ENCODE data around the gene HECTD2. TPM values are rescaled to one million over a fixed set of nuclear protein-coding genes. Genes with fewer than 3 reads are reported as not detected.

HECTD2 gene
- total RNA-seq, 4 donors from 2014 or later: 9.6 to 20.5 (median 20.3) TPM

DNA sequence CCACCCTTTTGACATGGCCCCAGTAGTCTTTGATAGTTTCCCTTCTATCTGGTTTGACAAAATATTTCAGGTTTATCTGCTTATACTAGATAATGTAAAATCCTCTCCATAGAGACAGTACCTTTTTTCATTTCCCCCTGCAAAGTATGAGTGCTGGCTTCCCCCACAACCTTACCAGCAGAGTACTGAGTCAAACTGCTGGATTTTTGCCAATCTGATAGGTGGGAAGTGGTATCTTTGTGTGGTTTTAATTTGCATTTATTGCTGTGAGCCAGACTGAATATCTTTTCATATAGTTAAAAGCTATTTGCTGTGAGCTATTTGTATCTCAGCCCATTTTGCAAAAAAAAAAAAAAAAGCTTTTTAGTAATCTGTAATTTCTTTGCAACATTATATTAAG lies 32.1 kb upstream of the HECTD2 start:
- TF ChIP-seq, protein P1, sequence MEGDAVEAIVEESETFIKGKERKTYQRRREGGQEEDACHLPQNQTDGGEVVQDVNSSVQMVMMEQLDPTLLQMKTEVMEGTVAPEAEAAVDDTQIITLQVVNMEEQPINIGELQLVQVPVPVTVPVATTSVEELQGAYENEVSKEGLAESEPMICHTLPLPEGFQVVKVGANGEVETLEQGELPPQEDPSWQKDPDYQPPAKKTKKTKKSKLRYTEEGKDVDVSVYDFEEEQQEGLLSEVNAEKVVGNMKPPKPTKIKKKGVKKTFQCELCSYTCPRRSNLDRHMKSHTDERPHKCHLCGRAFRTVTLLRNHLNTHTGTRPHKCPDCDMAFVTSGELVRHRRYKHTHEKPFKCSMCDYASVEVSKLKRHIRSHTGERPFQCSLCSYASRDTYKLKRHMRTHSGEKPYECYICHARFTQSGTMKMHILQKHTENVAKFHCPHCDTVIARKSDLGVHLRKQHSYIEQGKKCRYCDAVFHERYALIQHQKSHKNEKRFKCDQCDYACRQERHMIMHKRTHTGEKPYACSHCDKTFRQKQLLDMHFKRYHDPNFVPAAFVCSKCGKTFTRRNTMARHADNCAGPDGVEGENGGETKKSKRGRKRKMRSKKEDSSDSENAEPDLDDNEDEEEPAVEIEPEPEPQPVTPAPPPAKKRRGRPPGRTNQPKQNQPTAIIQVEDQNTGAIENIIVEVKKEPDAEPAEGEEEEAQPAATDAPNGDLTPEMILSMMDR (IDR thresholded peaks at IDR 0.05; ENCODE audit: low read depth): no peak

DNA sequence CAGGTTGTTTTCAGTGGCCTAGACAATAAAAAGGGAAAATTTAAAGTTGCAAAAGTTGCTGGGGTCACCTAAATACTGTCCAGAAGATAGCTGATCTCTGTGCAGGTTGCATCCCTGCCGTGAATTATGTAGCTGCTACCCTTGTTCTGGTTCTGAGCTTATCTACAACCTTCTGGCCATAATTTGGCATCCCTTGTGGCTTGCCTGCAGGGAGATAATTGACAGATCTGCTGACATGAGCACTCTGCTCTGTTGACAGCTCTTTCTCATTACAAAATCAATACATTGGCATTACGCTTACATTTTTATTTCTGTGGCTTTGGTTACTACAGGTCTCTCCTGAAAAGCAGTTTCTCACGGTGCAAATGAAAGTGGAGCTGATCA lies 29.3 kb upstream of the HECTD2 start:
- TF ChIP-seq, protein P1 (IDR thresholded peaks at IDR 0.05; ENCODE audit: low read depth): no peak

DNA sequence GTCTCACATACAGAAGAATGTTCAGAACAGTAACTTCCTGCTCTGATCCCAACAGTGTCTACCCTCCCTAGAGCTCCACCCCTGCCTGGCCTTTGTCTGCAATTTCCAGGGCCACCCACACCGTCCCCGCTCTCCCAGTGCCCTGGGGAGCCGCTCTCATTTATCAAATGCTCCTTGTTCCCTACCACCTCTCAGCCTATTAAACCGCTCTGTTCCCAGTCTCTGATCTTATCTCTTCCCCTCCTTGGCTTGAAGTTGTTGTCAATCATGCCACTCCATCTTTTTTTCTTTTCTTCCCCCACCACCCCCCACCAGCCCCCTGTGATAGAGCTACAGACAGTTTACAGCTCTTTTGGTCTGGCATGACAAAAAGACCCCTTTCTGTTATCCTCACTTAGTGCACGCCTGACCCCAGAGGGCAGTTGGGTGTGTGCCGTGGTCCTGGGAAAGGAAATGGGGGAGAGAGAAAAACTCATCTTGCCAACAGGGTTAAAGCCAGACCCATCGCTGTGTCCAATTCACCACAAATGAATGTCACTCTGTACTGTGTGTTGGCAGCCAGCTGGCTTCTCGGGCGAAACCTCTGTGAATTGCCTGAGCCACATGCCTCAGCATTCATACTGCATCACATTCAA lies 28.8 kb upstream of the HECTD2 start:
- TF ChIP-seq, protein P1 (IDR thresholded peaks at IDR 0.05; ENCODE audit: low read depth): no peak

GRCh38 chr10:91385306-91386085 lies 24.6 kb upstream of the HECTD2 start:
- TF ChIP-seq, protein P1 (IDR thresholded peaks at IDR 0.05; ENCODE audit: low read depth): no peak

GRCh38 chr10:91389636-91390512 lies 20.3 kb upstream of the HECTD2 start:
- TF ChIP-seq, protein P1 (IDR thresholded peaks at IDR 0.05; ENCODE audit: low read depth): no peak

GRCh38 chr10:91391920-91392319 lies 18.2 kb upstream of the HECTD2 start:
- TF ChIP-seq, protein P1 (IDR thresholded peaks at IDR 0.05; ENCODE audit: low read depth): no peak

- TF ChIP-seq, protein P1 (IDR thresholded peaks at IDR 0.05; ENCODE audit: low read depth): no peak
Measured at GRCh38 chr10:91406322-91406721, 3.8 kb upstream of the HECTD2 start.
